Measurements from ENCODE around the gene CDK5. TPM values are rescaled to one million over a fixed set of nuclear protein-coding genes. Genes with fewer than 3 reads are reported as not detected.

Gene CDK5
- total and polyA plus RNA-seq, 2 of the 13 experiments (the other 11 are each of a cell fraction or from before 2014, with no cell fraction given), result 16.4 to 21.3 TPM

- TF ChIP-seq TCF12 (IDR thresholded peaks at IDR 0.05) (no peak), TCF12 (CRISPR knock-in tag; IDR thresholded peaks at IDR 0.05) (no peak), HNRNPH1 (optimal IDR thresholded peaks at IDR 0.05; ENCODE audit: low read depth, low read length) (no peak), LCORL (IDR thresholded peaks at IDR 0.05) (no peak), LCORL (CRISPR knock-in tag; IDR thresholded peaks at IDR 0.05) (no peak; the same call in 1 of the 2 replicates), ZNF850 (CRISPR knock-in tag; conservative IDR thresholded peaks at IDR 0.05) (no peak), JDP2 (CRISPR knock-in tag; IDR thresholded peaks at IDR 0.05; ENCODE audit: borderline replicate concordance) (no peak), CHD2 (IDR thresholded peaks at IDR 0.05; ENCODE audit: low read depth, low read length) (no peak), ZNF570 (CRISPR knock-in tag; IDR thresholded peaks at IDR 0.05; ENCODE audit: borderline replicate concordance) (no peak), HMG20A (CRISPR knock-in tag; IDR thresholded peaks at IDR 0.05; ENCODE audit: borderline replicate concordance) (0 out of 2 replicates have a peak, but pooled peaks have one; percentile 18), RORA (CRISPR knock-in tag; IDR thresholded peaks at IDR 0.05) (no peak), DNMT1 (CRISPR knock-in tag; IDR thresholded peaks at IDR 0.05) (no peak), SMYD3 (CRISPR knock-in tag; IDR thresholded peaks at IDR 0.05) (0 out of 2 replicates have a peak, but pooled peaks have one; percentile 54), SMC3 (IDR thresholded peaks at IDR 0.05; ENCODE audit: low read length) (no peak), AHDC1 (CRISPR knock-in tag; IDR thresholded peaks at IDR 0.05; ENCODE audit: borderline replicate concordance) (no peak), FOSL1 (CRISPR knock-in tag; IDR thresholded peaks at IDR 0.05; ENCODE audit: borderline replicate concordance) (no peak), MED8 (CRISPR knock-in tag; IDR thresholded peaks at IDR 0.05; ENCODE audit: insufficient replicate concordance) (no peak), TARDBP (CRISPR knock-in tag; IDR thresholded peaks at IDR 0.05) (peak; percentile 72; the same call in 1 of the 2 replicates), TEF (CRISPR knock-in tag; IDR thresholded peaks at IDR 0.05) (no peak), ZNF292 (CRISPR knock-in tag; IDR thresholded peaks at IDR 0.05; ENCODE audit: borderline replicate concordance, low read depth) (no peak), ZNF652 (CRISPR knock-in tag; IDR thresholded peaks at IDR 0.05; ENCODE audit: borderline replicate concordance, low read depth) (no peak; the same call in 1 of the 2 replicates), HHEX (CRISPR knock-in tag; IDR thresholded peaks at IDR 0.05) (no peak)
Observed at GRCh38 chr7:151008511-151009323, 49.0 kb downstream of the CDK5 start (continued).

All from HepG2 (cell line).